DMS 273 treated with DMSO at 0.1 percent for 48 hours (cell line): ENCODE results near the gene GALNT2.

ENCODE experiments used
- DNase-seq: peaks from one replicate; lab custom pipeline; 2025; lab: John Stamatoyannopoulos, UW

The GALNT2 gene

DNA sequence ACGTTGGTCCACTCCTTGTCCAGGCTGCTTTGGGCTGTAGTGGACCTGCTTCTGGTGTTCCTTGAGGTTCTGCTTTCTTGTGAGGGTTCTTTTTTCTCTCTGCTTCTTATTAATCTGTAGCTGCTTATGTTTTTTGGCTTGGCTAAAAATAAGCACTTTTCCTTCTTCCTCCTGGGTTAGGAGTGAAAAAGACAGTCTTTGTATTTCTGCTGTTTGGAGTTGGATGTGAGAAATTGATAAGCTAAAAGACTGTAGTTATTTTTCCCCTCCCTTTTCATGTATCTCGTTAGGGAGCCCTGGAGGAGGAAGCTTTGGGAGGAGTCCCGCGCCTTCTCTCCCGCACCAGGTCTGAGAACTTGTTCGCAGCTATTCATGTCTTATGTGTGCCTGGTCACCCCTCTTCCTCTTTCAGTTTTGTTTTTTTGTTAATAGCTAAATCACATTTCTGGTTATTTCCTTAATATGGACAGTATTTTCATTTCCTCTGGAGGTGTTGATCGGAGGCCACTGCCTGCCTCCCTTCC is 79.0 kb downstream of the GALNT2 start:
- DNase-seq = no peak

DNA sequence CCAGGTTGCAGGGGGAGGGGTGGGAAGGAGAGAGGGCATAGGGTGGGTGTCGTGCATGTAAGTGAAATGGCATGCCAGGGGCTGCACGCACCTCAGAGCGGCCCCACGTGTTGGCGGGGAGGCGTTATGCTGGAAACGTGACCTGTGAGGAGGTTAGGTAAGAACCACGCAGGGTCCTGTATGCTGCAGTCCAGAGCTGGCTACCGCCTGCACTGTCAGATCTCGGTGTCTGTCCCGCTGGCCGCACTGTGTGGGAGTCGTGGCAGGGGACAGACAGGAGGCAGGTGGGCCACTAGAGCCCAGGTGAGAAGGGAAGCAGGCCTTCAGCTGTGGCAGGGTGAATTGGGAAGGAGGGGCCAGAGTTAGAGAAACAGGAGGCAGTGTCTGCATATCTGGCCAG is 79.7 kb downstream of the GALNT2 start:
- no peak for DNase-seq

DNA sequence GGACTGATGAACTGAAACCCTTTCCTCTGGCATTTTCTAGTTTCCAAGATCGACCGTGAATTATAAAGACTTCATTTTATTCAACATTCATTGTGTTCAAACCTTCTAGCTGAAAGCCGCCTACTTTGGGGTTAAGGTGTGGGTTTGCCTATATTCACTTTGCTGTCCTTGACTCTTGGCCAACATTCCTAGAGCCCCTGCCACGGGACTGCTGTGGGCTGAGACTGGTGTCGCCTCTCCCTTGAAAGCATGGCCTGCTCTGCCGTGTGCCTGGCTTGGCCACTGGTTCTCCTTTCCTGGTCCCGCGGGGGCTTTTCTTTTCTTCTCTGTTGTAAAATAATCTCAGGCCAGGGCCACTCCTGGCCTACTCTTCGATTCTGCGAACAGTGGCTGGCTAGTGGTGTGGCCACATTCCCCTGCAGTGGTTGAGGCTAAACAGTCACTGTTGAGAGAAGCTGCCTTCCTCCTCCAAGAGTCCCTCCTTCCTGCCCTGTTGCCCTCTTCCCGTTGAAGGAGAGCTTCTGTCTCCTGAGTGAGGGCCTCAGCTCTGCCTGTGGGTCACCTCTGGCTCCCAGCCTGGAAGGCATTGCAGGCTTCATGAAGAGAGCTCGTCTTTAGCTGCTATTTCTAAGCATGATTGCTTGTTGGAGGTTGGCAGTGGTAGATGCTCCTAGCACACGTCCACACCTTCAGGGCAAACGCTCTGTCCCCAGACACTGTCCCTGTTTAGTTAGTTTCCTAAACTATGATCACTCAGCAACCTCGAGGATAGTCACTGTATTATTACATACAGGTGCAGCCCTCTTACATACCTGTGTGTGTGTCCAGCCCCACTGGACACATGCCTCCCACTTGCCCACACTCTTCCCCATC is 80.5 kb downstream of the GALNT2 start:
- no peak for DNase-seq

DNA sequence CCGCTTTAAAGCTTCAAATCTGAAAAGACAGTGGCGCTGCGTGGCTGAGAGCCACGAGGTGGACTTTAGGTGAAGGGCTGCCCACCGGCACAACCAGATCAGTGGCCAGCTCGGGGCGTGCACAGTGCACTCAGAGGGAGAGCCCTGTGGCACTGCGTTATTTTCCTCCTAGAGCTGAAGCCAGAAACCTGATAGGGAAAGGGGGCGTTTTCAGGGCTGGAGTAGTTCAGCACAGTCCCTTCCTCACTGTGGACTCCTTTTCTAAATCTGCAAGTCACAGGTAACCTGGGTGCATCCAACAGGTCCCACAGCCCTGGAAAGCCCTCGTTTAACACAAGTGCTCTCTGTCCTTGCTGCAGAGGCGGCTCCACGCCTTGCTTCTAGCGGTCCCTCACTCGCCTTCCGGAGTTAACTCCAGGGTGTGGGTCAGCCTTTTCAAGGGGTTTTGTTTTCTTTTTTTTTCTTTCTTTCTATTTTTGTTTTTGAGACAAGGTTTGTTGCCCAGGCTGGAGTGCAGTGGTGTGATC is 81.2 kb downstream of the GALNT2 start:
- no peak for DNase-seq

DNA sequence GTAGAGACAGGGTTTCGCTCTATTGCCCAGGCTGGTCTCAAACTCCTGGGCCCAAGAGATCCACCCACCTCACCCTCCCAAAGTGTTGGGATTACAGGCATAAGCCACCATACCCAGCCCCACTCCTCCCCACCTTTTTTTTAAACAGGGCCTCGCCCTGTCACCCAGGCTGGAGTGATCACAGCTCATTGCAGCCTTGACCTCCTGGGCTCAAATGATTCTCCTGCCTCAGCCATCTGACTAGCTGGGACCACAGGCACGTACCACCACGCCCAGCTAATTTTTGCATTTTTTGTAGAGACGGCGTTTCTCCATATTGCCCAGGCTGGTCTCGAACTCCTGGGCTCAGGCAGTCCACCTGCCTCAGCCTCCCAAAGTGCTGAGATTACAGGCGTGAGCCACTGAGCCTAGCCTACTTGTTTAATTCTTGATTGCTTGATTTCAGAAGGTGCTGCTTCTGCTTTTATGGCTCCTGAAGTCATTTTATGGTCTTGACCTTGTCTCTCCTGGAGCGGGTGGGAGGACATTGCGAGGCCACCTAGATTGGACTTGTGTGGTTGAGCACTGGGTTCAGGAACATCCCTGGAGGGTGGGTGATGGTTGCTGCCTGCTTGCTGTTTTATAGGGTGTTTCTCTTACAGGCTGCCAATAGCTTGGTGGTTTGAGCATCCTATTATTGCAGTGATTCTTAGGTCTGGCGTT is 81.9 kb downstream of the GALNT2 start:
- DNase-seq = no peak

DNA sequence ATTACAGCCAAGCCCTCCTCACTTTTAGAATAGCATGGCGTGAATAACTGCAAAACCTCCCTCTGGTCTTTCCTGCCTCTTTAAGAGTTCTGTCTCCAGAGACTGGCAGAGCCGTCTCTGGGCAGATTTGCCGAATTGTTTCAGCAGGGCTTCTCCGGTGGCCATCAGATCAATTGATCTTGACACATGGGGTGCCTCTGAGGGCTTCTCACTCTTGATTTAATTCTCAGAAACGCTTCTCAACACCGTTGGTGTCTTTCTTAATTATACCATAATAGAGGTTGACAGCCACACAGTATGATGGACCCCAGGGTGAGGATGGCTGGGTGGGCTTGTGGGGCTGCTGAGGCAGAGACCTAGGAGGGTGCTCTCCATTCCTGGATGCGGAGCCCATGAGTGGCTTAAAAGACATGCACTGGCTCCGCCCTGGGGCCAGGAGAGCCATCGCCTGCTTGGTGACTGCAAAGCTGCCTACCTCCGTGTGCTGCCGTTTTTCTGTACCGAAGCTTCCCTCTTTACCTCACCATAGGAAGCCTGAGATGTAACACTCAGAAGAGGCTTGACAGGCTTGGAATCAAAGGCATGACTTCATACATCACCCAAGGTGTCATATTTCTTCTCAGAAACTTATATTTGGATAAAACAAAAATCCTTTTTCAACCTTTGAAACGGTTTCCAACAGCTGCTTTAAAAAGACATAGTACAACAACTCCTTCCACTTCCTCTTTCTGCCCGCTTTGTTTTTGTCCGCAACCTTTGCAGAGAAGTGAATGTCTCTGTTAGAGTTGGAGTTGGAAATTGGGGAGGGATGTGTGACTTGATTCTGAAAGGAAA is 82.9 kb downstream of the GALNT2 start:
- DNase-seq = no peak

DNA sequence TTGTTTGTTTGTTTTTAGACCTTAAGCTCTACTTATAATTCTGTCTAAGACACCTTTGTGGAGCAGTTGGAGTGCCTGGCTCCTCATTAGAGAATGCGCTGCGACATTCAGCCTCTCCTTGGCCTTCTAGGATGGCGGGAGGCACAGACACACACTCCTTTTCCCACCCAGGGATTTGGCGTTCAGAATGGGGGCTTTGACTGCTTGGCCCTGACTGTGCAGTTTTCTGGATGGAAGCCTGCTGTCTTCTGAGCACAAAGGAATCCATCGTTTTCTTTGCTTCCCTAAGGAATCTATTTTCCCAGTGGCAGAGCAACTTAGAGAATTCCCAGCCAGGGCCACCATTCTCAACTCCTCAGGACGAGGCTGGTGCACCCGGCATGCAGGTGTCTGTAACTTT is 83.6 kb downstream of the GALNT2 start:
- no peak for DNase-seq

DNA sequence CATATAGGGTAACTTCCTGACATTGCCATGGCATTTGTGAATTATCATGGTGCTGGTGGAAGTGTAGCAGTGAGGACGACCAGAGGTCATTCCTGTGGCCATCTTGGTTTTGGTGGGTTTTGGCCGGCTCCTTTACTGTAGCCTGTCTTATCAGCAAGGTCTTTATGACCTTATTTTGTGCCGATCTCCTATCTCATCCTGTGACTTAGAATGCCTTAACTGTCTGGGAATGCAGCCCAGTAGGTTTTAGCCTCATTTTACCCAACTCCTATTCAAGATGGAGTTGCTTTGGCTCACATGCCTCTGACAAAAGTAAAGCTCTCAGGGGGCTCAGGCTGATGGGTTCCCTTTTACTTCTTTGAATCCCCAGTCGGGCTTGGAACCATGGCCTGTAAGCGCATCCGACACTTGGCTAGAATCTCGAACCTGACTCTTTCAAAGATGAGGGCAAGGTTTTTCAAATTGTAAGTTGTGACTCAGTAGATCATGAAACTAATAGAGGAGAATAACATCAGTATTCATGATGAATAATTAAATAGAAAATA is 85.0 kb downstream of the GALNT2 start:
- DNase-seq = no peak

DNA sequence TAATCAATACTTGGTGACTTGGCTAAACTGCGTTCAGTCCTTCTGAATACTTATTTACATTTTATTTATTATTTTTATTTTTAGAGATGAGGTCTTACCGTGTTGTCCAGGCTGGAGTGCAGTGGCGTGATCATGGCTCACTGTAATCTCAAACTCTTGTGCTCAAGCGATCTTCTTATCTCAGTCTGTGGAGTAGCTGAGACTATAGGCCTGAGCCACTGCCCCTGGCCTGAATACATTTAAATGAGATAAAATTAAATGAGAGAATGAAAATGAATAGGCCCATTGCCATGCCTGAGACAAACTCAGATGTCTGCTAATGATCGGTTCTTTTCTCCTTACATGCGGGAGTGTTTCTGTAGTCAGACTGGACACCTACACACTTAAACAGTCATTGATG is 86.0 kb downstream of the GALNT2 start:
- DNase-seq = no peak

DNA sequence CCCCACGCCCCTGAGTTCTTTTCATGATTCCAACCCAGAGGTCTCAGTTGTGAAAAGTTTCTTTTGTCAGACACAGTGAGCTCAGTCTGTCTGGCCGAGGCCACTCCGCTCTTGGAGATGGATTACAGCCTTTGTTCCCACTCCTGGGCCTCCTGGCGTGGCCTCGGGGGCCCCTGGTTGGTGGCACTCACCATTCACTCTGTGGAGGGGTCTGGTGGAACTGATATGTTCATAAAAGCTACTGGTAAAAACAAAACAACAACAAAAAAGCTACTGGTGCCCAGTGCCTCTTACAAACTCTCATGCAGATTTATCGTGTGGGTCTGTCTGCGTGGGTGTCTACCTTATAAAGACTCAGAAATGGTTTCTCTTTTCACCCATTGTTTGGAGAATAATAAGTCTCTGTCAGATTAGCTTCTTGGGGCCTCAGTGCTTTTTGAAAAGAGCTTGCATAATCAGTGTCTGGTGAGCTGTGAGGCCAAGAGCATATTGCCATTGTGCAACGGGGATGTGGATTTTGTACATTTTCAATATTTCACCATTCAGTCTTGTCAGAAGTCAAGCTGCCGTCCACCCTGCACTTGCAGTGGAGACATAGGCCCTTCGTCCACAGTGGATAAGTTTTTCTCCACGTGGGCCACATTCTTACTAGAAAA is 86.7 kb downstream of the GALNT2 start:
- no peak for DNase-seq

DNA sequence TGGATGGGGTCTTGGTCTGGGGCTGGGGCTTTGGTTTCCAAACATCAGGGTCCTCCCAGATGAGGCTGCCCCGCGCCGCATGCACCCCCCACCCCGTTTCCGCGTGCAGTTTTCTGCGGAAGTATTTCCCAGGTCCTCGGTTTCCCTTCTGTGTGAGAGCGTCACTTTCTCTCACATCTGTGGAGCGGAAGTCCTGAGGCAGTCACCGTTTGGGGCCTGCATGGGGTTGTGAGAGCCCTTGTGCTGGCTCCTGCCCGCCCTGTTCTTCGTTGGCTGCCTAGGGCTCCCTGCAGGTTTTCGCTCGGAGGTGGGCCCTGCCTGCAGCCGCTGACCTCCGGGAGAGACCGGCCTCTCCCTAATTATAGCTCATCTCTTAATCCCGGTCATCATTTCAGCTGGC is 88.0 kb downstream of the GALNT2 start:
- DNase-seq = no peak

DNA sequence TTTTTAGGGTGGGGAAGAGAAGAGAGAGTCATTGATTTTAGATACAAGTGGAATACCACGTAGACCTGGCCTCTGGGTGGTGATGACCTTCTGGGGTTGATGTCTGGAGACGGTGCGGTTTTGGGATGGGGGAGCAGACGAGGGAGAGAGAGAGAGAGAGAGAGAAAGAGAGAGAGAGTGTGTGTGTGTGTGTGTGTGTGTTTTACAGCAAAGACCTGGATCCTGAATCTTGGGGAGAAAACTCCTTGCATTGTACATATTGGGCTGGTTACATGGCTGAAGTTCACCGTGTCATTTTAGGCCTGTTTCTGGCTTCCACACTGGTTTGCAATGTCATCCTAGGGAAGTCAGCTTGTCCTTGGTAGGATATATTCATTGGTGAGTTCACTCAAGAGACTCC is 89.0 kb downstream of the GALNT2 start:
- no peak for DNase-seq

DNA sequence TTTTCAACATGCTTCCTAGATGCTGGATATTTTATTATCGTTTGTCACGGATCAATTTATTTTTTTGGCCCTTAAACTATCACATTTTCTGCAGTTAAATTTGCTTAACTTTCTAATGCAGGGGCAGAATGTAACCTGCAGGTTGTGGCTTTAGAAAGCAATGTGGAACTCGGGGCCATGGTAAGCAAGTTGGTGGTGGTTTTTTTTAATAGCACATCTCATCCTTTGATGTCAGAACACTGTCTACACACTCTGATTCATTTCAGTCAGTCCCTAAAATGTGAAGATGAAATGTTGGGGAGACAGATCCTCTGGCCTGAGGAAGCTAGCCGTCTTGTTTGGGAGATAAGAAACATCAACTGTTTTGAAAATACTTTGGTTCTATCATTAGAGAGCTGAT is 89.5 kb downstream of the GALNT2 start:
- no peak for DNase-seq

DNA sequence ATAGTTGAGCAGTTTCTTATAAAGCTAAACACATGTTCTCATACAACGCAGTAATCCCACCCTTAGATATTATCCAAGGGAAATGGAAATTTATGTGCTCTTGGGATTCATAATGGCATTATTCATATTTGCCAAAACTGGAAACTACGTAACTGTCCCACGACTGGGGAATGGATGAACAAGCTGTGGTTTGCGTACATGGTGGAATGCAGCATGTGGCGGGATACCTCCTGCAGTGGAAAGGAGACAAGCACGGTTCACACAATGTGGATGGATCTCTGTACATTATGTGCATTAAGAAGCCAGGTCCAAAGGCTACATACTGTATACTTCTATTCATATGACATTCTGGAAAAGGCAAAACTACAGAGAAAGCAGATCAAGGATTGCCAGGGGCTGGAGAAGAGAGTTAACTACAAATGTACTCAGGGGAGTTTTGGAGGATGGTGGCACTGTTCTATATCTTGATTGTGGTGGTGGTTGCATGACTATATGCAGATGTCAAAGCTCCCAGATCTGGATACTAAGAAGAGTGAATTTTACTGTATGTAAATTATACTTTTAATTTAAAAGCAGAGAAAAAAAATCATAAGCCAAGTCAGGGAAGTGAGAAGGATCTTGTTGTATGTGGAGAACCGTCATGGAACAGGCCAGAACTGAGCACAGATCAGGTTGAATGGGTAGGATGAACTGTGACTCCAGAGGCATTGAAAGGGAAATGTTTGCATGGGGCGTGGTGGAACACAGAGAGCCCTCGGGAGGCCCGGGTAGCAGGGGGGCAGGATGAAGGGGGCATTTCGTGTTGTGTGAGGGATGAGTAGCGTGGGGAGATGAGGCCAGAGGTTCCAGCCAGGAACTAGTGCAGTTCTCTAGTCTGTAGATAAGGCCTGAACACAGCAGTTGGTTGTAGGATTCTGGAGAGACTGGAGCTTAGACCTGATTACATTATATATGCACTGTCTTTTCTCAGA is 90.7 kb downstream of the GALNT2 start:
- DNase-seq = no peak

DNA sequence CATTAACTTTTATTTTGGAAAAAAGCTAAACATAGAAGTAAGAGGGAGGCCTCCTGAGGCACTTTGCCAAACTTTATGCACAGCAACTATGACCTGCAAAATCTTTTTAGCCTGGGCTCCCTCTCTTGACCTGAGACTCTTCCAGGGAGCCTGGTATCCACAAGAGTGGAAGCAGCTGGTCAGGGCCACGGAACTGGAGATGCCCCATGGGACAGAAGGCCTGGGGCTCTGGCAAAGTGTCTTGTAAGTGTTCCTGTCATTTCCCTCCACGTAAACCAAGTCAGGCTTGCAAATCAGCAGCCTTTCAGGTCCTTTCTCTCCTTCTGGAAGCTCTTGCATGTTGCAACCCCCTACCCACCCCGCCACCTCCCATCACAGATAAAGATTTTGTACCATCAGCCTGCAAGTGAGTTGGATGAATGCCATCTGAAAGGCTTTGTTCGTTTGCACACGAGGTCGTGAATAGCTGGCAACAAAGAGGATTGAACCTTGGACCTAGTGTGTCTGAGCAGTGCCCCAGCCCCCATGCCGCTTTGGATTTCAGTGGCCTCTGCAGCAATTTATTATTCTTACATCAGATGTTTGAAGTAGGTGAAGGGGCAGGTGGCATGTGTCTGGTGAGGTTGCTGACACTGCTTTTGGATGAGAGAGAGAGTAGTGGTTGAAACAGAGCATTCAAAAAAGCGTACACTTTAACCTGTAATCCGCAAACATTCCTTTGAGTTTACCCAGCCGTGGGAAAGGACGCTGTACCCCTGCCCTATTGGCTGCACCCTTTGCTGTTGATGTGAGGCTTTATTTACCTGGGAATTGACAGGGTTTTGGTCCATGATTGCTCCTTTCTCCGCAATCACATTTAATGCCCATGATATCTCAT is 91.6 kb downstream of the GALNT2 start:
- DNase-seq = no peak

DNA sequence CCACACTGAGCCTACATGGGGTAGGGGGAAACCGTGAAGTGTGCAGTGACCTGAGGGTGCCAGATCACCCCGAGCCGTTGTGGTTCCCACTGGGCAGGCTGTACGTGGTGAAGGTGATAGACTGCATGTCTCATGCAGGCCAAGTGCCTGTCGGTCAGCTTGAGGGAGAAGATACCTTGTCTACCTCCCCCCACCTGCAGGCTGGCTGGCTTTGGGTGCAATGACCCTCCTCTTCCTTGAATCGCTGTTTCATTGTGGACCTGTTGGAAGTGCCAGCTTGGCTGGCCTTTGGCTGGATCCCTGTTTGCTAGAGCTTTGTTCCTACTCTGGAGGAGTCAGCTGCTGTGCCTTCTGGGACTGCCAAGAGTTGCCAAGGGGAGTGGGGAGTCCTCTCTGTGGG is 92.5 kb downstream of the GALNT2 start:
- no peak for DNase-seq

DNA sequence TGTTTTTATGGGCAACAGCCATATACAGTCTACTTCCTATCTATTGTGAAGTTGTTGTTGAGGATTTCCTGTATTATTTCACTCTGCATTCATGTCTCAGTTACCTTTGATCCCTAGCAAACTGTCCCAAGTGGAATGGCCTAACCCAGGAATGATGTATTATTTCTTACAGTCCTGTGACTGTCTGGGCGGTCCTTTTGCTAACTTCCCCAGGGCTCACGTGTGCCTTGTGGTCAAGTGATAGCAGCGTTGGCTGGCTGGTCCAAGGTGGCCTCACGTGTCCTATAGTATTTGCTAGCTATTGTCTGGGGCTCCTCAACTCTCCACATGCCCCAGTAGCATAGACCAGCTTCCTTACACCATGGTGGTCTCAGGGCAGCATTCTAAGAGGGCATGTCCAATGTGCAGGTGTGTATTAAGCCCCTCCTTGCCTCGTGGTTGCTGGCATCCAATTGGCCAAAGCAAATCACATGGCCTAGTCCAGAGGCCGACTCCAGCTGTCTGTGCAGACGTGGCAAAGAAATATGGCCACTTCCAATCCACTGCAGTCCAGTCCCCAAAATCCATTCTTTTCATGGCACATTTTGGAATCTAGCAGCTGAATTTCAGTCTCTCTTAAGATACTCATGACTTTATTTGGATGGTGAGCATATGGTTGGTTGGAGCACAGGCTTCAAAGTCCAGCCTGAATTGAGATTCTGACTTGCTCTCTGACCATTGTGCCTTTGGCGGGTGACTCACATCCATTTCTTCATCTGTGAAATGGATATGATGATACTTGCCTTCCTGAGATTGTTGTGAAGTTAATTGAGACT is 94.1 kb downstream of the GALNT2 start:
- DNase-seq = no peak

DNA sequence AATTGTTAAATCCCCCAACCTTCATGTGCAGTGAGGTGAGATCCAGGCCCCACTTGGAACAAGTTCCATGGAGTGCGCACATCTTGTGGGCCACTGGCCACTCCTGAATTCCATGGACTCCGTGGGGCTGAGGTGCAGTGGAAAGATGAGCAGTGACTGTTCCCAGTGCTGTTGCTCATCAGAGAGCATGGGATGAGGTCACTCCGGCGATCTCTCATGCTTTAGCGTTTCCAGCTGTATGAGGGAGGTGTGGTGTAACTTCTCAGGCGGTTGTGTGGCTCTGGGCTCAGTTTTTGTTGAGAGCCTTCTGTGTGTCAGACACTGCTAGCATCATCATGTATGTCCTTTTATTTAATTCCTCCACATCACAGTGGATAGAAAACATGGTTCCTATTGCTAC is 96.2 kb downstream of the GALNT2 start:
- DNase-seq = no peak
